ENCODE measurements around the gene ARHGEF7. TPM values are rescaled to one million over a fixed set of nuclear protein-coding genes. Genes with fewer than 3 reads are reported as not detected.

ARHGEF7 gene
- total RNA-seq, 4 donors from 2014 or later = 64.2 to 127 (median 88.2) TPM

- 95 to 97% methylated on average over 4 of the region's 4 CpGs for WGBS, 2 donors
Observed at GRCh38 chr13:111175935-111176334, 60.8 kb downstream of the ARHGEF7 start.

DNA sequence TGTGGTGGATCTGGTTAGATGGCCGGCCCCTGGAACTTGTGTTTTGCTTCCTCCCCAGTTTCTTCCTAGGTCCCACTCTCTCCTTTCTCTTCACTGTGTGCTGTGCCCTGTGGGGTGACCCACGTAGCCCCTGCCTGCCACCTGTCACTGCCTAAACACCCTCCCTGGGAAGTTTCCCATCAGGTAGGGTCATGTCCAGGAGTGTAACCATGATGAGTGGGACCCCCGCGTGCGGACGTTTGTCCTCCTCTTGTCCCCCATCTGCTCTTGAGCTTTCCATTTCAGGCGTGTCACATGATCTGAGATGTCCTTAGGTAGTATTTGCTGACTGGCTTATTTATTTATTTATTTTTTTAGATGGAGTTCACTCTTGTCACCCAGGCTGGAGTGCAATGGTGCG lies 61.3 kb downstream of the ARHGEF7 start:
- H3K27me3 ChIP-seq = no peaks in the 10 kb centered on the region
- H3K4me3 ChIP-seq (replicated peaks in 1 of 3) = no peak overlapping the region
- no peak for TF ChIP-seq POLR2A (IDR thresholded peaks at IDR 0.05)
- TF ChIP-seq, protein P1, sequence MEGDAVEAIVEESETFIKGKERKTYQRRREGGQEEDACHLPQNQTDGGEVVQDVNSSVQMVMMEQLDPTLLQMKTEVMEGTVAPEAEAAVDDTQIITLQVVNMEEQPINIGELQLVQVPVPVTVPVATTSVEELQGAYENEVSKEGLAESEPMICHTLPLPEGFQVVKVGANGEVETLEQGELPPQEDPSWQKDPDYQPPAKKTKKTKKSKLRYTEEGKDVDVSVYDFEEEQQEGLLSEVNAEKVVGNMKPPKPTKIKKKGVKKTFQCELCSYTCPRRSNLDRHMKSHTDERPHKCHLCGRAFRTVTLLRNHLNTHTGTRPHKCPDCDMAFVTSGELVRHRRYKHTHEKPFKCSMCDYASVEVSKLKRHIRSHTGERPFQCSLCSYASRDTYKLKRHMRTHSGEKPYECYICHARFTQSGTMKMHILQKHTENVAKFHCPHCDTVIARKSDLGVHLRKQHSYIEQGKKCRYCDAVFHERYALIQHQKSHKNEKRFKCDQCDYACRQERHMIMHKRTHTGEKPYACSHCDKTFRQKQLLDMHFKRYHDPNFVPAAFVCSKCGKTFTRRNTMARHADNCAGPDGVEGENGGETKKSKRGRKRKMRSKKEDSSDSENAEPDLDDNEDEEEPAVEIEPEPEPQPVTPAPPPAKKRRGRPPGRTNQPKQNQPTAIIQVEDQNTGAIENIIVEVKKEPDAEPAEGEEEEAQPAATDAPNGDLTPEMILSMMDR (IDR thresholded peaks at IDR 0.05) = no peak
- no peaks in the 10 kb centered on the region for H3K36me3 ChIP-seq
- WGBS, 2 donors = 94 to 96% methylated on average over 8 of the region's 8 CpGs
- intact Hi-C loops (cut with DNase I) = no loop called here
- no peaks in the 10 kb centered on the region for H3K9me3 ChIP-seq
- no peak for DNase-seq
- H3K27ac ChIP-seq = peak overlapping the region; percentile 39 to 59 (median 54)
- H3K4me1 ChIP-seq = peaks cover 19 to 21% of the 10 kb centered on the region in 2 donors

More at GRCh38 chr13:111175935-111176334, 60.8 kb downstream of the ARHGEF7 start:
- intact Hi-C loops (cut with DNase I) = no loop called here
- Histone ChIP-seq H3K27me3 (no peaks in the 10 kb centered on the region), H3K9me3 (no peaks in the 10 kb centered on the region), H3K27ac (peak overlapping the region in 1 of 3 donors; percentile 59), H3K4me3 (replicated peaks in 1 of 3) (no peak overlapping the region), H3K36me3 (no peaks in the 10 kb centered on the region), H3K4me1 (peaks cover 20 to 21% of the 10 kb centered on the region in 2 donors)
- TF ChIP-seq POLR2A (IDR thresholded peaks at IDR 0.05) = no peak
- TF ChIP-seq, protein P1 (IDR thresholded peaks at IDR 0.05) = no peak
- DNase-seq = no peak

DNA sequence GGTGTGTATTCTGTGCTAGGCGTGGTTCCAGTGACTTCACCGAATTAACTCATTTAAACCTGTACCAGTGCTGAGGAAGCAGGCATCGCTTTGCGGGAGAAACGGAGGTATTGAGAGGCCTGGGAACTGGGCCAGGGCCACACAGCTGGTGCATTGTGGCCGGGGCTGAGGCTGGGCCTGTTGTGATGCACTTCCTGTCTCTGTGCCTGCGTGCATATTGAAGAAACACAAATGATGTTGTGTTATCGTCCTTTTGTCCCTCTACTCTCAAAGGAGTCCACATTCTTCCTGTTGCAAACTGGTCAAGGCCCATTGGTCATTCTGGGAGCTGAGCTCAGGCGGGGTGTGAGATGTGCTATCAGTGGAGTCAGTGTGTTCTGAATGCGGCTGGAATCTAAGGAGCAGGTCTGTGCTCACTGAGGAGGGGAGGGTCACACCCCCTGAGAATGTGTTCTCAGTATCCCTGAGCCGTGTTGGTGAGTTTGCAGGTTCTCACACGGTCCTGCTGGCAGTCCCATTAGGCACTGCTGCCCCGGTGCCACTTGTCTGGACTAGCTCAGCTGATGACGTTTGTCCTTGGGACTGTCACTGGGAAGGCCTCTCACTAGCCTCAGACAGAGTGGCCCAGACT lies 62.1 kb downstream of the ARHGEF7 start:
- H3K4me3 ChIP-seq (replicated peaks in 1 of 3) = no peak overlapping the region

DNA sequence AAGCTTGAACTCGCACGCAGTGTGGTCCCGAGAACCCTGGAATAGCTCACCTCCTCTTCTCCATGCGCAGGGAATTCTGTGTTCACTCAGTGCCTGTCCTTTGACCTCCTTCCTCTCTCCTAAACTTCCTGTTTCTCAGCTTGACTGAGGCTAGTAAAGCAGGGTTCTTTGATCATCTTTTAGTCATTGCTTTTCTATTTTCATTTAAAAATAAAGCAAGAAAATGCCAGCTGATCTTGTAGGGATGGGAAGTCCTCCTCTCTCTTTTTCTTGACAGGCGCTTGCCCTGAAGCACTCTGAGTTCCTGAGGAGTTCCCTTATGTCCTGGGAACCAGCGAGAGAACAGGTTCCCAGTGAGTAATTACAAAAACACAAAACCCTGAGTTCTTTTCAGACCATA lies 62.8 kb downstream of the ARHGEF7 start:
- DNase-seq = no peak
- no peaks in the 10 kb centered on the region for H3K9me3 ChIP-seq
- no peaks in the 10 kb centered on the region for H3K27me3 ChIP-seq
- H3K36me3 ChIP-seq = no peaks in the 10 kb centered on the region
- intact Hi-C loops (cut with DNase I) = no loop called here
- no peak overlapping the region for H3K4me3 ChIP-seq (replicated peaks in 1 of 3)
- WGBS, 2 donors = 58 to 60% methylated on average over 6 of the region's 6 CpGs
- no peak for TF ChIP-seq POLR2A (IDR thresholded peaks at IDR 0.05)
- TF ChIP-seq, protein P1 (IDR thresholded peaks at IDR 0.05) = no peak
- peak overlapping the region; percentile 54 to 74 (median 59) for H3K27ac ChIP-seq
- H3K4me1 ChIP-seq = peaks cover 18 to 21% of the 10 kb centered on the region in 2 donors

More for the DNA sequence above, 62.1 kb downstream of the ARHGEF7 start:
- H3K27me3 ChIP-seq = no peaks in the 10 kb centered on the region
- 63 to 75% methylated on average over 13 to 14 of the region's 14 CpGs for WGBS, 2 donors
- no peaks in the 10 kb centered on the region for H3K36me3 ChIP-seq
- no peaks in the 10 kb centered on the region for H3K9me3 ChIP-seq
- TF ChIP-seq, protein P1 (IDR thresholded peaks at IDR 0.05) = no peak
- no peak for TF ChIP-seq POLR2A (IDR thresholded peaks at IDR 0.05)
- peak; percentile 17 to 33 for DNase-seq
- peak overlapping the region; percentile 54 to 74 (median 59) for H3K27ac ChIP-seq
- intact Hi-C loops (cut with DNase I) = no loop called here
- peaks cover 18 to 21% of the 10 kb centered on the region in 2 donors for H3K4me1 ChIP-seq

- H3K9me3 ChIP-seq = no peaks in the 10 kb centered on the region
- peak overlapping the region; percentile 35 to 59 (median 54) for H3K27ac ChIP-seq
- no peaks in the 10 kb centered on the region for H3K27me3 ChIP-seq
- no peak for DNase-seq
- TF ChIP-seq POLR2A (IDR thresholded peaks at IDR 0.05) = no peak
- TF ChIP-seq, protein P1 (IDR thresholded peaks at IDR 0.05) = no peak
- no peaks in the 10 kb centered on the region for H3K36me3 ChIP-seq
- intact Hi-C loops (cut with DNase I) = no loop called here
- H3K4me3 ChIP-seq (replicated peaks in 1 of 3) = no peak overlapping the region
- H3K4me1 ChIP-seq = peaks cover 18 to 21% of the 10 kb centered on the region in 2 donors
- 39 to 77% methylated on average over 4 of the region's 4 CpGs for WGBS, 2 donors
Observed at GRCh38 chr13:111178402-111178801, 63.3 kb downstream of the ARHGEF7 start.

Measured in thyroid gland (tissue), 4 donors.